GM12878 (cell line): Measurements from ENCODE around the gene DCDC2. TPM values are rescaled to one million over a fixed set of nuclear protein-coding genes. Genes with fewer than 3 reads are reported as not detected.

Experiments
- CHD2 ChIP-seq: IDR thresholded peaks from 2 replicates; pipeline ENCODE4 v1.6.1; 2011; ENCODE audit warnings: low read depth, low read length, improper control_type of control experiment, borderline replicate concordance
- CHD4 ChIP-seq: fragments of 200-600 bp; sonication (generic); IDR thresholded peaks from 2 replicates; pipeline ENCODE4 v1.6.1; 2016; ENCODE audit warnings: mild to moderate bottlenecking
- NFXL1 ChIP-seq: fragments of 450-650 bp; IDR thresholded peaks from 2 replicates; pipeline ENCODE4 v1.6.1; 2017; ENCODE audit warnings: antibody characterized with exemption, mild to moderate bottlenecking, borderline replicate concordance
- PKNOX1 ChIP-seq: fragments of 450-650 bp; IDR thresholded peaks from 2 replicates; pipeline ENCODE4 v1.6.1; 2016; ENCODE audit warnings: mild to moderate bottlenecking
- SKIL ChIP-seq: fragments of 450-650 bp; IDR thresholded peaks from 2 replicates; pipeline ENCODE4 v1.6.1; 2017; ENCODE audit warnings: mild to moderate bottlenecking, low read depth, inconsistent platforms; ENCODE audit not compliant: poor library complexity, severe bottlenecking
- TAF1 ChIP-seq: IDR thresholded peaks from 2 replicates; pipeline ENCODE4 v1.6.1; 2011; ENCODE audit warnings: mild to moderate bottlenecking, low read depth, low read length, borderline replicate concordance
- ZSCAN29 ChIP-seq: fragments of 450-650 bp; IDR thresholded peaks from 2 replicates; pipeline ENCODE4 v1.6.1; 2017; ENCODE audit warnings: mild to moderate bottlenecking, moderate library complexity
- polyA plus RNA-seq, 11 experiments: library from polyadenylated mRNA; depleted of rRNA in 4 of 11; unstranded in 6 of 11; stranded (reverse) in 5 of 11; fragments of >200 nt; fragmentation: Nextera tagmentation in 4 of 11; fragmentation: Illumina TruSeq in 1 of 11; extraction: Ambion mirVana in 4 of 11; extraction: Trizol in 1 of 11; gene quantifications; 1 replicate in 1 of 11; 2 replicates in 10 of 11; pipeline versions ENCODE4 v1.2.1 to v1.2.3, GENCODE V29; 2011 to 2016; ENCODE audit warnings: inconsistent platforms in 2 of 11, missing spikeins in 2 of 11, low read depth in 1 of 11
- total RNA-seq, 4 experiments: library from RNA; depleted of rRNA in 3 of 4; stranded (reverse); fragments of >200 nt in 3 of 4; fragmentation: Illumina TruSeq in 1 of 4; extraction: Trizol in 1 of 4; gene quantifications; 2 replicates each; pipeline versions ENCODE4 v1.2.1 to v1.2.3, GENCODE V29; 2013 to 2021
- TF ChIP-seq, protein P1 (sequence below): fragments of 450-650 bp; IDR thresholded peaks from 2 replicates; pipeline ENCODE4 v1.6.1; 2017; ENCODE audit warnings: mild to moderate bottlenecking, moderate library complexity

Gene DCDC2
- total and polyA plus RNA-seq, 10 of the 15 experiments (the other 5 are each of a cell fraction or from before 2014, with no cell fraction given) = under 0.01 to 0.03 TPM; not detected in 8

GRCh38 chr6:24329451-24329850, 28.4 kb downstream of the DCDC2 start (continued):
- TF ChIP-seq SKIL (no peak), ZSCAN29 (no peak), NFXL1 (no peak), CHD2 (no peak), PKNOX1 (no peak), CHD4 (no peak), TAF1 (no peak)
- TF ChIP-seq, protein P1, sequence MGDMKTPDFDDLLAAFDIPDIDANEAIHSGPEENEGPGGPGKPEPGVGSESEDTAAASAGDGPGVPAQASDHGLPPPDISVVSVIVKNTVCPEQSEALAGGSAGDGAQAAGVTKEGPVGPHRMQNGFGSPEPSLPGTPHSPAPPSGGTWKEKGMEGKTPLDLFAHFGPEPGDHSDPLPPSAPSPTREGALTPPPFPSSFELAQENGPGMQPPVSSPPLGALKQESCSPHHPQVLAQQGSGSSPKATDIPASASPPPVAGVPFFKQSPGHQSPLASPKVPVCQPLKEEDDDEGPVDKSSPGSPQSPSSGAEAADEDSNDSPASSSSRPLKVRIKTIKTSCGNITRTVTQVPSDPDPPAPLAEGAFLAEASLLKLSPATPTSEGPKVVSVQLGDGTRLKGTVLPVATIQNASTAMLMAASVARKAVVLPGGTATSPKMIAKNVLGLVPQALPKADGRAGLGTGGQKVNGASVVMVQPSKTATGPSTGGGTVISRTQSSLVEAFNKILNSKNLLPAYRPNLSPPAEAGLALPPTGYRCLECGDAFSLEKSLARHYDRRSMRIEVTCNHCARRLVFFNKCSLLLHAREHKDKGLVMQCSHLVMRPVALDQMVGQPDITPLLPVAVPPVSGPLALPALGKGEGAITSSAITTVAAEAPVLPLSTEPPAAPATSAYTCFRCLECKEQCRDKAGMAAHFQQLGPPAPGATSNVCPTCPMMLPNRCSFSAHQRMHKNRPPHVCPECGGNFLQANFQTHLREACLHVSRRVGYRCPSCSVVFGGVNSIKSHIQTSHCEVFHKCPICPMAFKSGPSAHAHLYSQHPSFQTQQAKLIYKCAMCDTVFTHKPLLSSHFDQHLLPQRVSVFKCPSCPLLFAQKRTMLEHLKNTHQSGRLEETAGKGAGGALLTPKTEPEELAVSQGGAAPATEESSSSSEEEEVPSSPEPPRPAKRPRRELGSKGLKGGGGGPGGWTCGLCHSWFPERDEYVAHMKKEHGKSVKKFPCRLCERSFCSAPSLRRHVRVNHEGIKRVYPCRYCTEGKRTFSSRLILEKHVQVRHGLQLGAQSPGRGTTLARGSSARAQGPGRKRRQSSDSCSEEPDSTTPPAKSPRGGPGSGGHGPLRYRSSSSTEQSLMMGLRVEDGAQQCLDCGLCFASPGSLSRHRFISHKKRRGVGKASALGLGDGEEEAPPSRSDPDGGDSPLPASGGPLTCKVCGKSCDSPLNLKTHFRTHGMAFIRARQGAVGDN = no peak
